HUES6 (cell line): ENCODE data around the gene TRERF1.

Experiments used
- H3K27ac ChIP-seq: 2 replicates; pipeline ENCODE4 v1.7.0; 2013; ENCODE audit warnings: low read depth, mild to moderate bottlenecking, low read length, inconsistent platforms
- H3K27me3 ChIP-seq: 2 replicates; pipeline ENCODE4 v1.6.1; 2013; ENCODE audit warnings: low read length; ENCODE audit not compliant: control insufficient read depth, insufficient read depth
- H3K36me3 ChIP-seq: 2 replicates; pipeline ENCODE4 v1.6.1; 2013; ENCODE audit warnings: low read length; ENCODE audit not compliant: control insufficient read depth, insufficient read depth
- H3K4me1 ChIP-seq: 2 replicates; pipeline ENCODE4 v1.6.1; 2013; ENCODE audit warnings: low read length; ENCODE audit not compliant: control insufficient read depth, insufficient read depth
- H3K4me3 ChIP-seq: 2 replicates; pipeline ENCODE4 v1.5.1; 2013; ENCODE audit warnings: low read depth, low read length
- H3K9ac ChIP-seq: one replicate; pipeline ENCODE4 v1.6.1; 2013; ENCODE audit warnings: mild to moderate bottlenecking, low read length
- H3K9me3 ChIP-seq: 2 replicates; pipeline ENCODE4 v1.6.1; 2013; ENCODE audit warnings: low read depth, low read length; ENCODE audit not compliant: control insufficient read depth, insufficient read depth

TRERF1 gene

GRCh38 chr6:42182101-42182500 is 269.6 kb downstream of the TRERF1 start:
- no peak overlapping the region for H3K4me3 ChIP-seq
- H3K36me3 ChIP-seq, result no peaks in the 10 kb centered on the region
- no peaks in the 10 kb centered on the region for H3K9me3 ChIP-seq
- no peak overlapping the region for H3K9ac ChIP-seq
- no peak overlapping the region for H3K27ac ChIP-seq
- H3K4me1 ChIP-seq, result peaks cover 23% of the 10 kb centered on the region
- no peaks in the 10 kb centered on the region for H3K27me3 ChIP-seq

GRCh38 chr6:42179945-42180313 is 271.8 kb downstream of the TRERF1 start:
- Histone ChIP-seq H3K9me3 (no peaks in the 10 kb centered on the region), H3K9ac (no peak overlapping the region), H3K4me3 (no peak overlapping the region), H3K27me3 (no peaks in the 10 kb centered on the region), H3K4me1 (peaks cover 28% of the 10 kb centered on the region), H3K36me3 (no peaks in the 10 kb centered on the region), H3K27ac (no peak overlapping the region)

- Histone ChIP-seq H3K4me3 (no peak overlapping the region), H3K36me3 (no peaks in the 10 kb centered on the region)
These were observed 272.3 kb downstream of the TRERF1 start for GRCh38 chr6:42179261-42179944.

DNA sequence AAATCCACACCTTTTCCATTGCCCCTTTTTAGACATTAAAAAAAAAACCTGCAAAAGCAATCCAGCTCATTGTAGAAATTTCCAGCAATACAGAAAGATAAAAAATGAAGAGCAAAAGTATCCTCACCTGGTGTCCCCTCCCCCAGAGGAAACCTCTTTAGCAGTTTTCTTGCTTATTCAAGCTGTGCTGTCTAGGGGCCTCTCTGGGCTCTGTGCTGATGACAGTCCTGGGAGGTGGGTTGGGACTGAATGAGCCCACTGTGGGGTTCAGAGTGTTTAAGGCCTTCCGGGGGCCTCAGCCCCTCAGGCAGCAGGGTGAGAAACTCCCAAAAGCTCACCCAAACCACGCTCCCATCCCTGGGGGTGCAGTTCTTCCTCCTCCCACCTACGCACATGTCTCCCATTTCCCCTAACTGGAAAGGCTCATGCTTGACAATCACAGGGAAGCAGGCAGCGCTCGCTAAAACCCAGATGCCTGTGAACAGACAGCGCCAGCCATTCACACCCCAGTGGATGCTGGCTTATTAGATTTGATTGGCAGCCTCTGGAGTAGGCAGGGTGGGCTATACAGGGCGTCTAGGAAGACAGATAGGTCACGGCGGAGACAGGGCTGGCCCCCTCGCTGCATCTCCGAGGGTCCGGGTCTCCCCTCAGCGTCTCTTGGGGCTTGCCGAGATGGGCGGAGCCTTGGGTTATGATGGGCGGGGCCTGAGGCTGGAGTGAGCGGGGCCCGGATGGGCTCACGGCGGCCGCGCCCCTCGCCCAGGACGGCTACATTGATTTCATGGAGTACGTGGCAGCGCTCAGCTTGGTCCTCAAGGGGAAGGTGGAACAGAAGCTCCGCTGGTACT is 274.0 kb downstream of the TRERF1 start:
- peak overlapping the region; percentile 10; the same call in 1 of the 2 replicates for H3K27ac ChIP-seq
- peak overlapping the region; percentile 45 for H3K9ac ChIP-seq
- H3K4me3 ChIP-seq, result peak overlapping the region; percentile 69
- no peaks in the 10 kb centered on the region for H3K9me3 ChIP-seq
- H3K4me1 ChIP-seq, result peaks cover 28% of the 10 kb centered on the region
- no peaks in the 10 kb centered on the region for H3K36me3 ChIP-seq
- H3K27me3 ChIP-seq, result no peaks in the 10 kb centered on the region

More at GRCh38 chr6:42179261-42179944, 272.3 kb downstream of the TRERF1 start:
- no peaks in the 10 kb centered on the region for H3K9me3 ChIP-seq
- H3K27me3 ChIP-seq, result no peaks in the 10 kb centered on the region
- no peak overlapping the region for H3K27ac ChIP-seq
- peaks cover 28% of the 10 kb centered on the region for H3K4me1 ChIP-seq
- H3K9ac ChIP-seq, result no peak overlapping the region

DNA sequence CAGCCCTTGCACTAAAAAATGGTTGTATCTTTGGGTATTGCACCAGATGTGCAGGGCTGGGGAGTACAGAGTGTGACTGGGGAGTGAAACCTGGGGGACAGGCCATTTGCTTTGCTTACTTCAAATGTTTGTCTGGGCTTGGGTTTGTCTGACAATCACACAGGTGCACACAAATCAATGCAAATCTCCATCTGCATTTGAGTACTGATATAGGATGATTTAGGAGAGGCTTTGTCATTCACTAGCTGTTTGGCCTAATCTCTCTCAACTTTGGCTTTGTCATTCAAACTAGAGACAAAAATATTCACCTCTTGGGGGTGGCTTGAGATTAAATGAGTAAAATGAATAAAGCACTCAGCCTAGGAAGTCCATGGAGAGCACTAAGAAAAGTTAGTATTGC is 274.7 kb downstream of the TRERF1 start:
- H3K9ac ChIP-seq, result no peak overlapping the region
- peak overlapping the region; percentile 69 for H3K4me3 ChIP-seq
- H3K9me3 ChIP-seq, result no peaks in the 10 kb centered on the region
- peak overlapping the region; percentile 35; the same call in 1 of the 2 replicates for H3K27ac ChIP-seq
- no peaks in the 10 kb centered on the region for H3K36me3 ChIP-seq
- H3K27me3 ChIP-seq, result no peaks in the 10 kb centered on the region
- peaks cover 28% of the 10 kb centered on the region for H3K4me1 ChIP-seq

DNA sequence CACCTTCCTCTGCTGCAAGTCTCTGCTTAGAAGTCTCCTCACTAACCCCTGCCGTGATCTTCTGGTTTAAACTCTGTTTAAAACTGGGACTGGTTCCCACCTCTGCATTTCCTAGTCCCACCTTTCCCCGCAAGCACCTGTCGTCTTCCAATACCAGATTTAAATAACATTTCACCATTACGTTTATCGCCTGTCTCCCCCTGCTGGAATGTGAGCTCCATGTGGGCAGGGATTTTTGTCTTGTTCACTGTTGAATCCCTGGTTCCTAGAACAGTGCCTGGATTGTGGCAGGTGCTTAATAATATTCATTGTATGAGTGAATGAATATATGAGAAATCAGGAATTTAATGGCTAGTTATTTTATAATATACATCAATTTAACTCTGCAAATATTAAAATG is 275.9 kb downstream of the TRERF1 start:
- Histone ChIP-seq H3K36me3 (no peaks in the 10 kb centered on the region), H3K4me1 (peaks cover 28% of the 10 kb centered on the region), H3K4me3 (no peak overlapping the region), H3K27me3 (no peaks in the 10 kb centered on the region), H3K9me3 (no peaks in the 10 kb centered on the region), H3K27ac (no peak overlapping the region), H3K9ac (no peak overlapping the region)
